GM19351 (cell line): Measurements from ENCODE around the gene BAIAP2L2.
"Not testable (repeated sequence)": the region's sequence is repeated elsewhere in the genome, so short reads cannot be mapped to it uniquely, and the experiment has no call there.

ENCODE experiments used
- ATAC-seq: cut with Tn5 transposase; IDR thresholded peaks from one replicate; pipeline ENCODE4 v1.9.1; 2021; ENCODE audit warnings: mild to moderate bottlenecking, moderate library complexity; ENCODE audit not compliant: unreplicated experiment

The BAIAP2L2 gene

DNA sequence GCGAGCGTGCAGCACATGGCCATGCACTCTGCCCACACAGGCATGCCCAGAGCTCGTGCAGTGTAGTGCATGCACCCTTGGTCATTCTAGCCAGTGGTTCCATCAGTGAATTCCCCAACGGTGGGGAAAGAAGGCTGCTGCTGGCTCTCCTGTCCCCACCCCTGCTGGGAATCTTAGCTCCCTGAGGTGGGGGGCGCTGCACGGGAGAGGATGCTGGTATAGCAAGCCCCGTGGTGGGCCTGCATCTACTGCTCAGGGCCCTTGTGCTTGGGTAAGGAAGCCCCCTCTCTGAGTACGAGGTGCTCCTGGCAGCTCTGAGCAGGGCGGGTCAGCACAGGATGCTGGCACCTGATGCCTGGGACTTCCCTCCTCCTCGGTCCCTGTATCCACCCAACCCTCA lies 18.5 kb upstream of the BAIAP2L2 start:
- ATAC-seq = no peak

DNA sequence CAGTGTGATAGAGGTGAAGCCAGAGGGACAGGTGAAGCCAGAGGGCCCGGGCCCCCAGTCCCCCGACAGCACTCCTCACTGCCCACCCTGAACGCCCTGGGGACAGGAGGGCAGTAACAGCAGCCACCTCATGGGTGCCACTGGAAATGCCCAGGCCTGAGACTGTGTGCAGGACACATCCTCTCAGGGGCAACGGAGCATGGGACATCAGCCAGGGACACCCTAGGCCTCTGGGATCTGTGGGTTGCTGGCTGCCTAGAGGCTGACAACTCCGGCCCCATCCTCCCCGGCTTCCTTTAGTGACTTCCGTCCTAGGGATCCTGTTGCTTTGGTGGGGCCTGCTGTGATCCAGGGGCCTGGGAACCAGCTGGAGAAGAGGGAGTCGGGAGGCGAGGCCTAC lies 17.4 kb upstream of the BAIAP2L2 start:
- no peak for ATAC-seq

DNA sequence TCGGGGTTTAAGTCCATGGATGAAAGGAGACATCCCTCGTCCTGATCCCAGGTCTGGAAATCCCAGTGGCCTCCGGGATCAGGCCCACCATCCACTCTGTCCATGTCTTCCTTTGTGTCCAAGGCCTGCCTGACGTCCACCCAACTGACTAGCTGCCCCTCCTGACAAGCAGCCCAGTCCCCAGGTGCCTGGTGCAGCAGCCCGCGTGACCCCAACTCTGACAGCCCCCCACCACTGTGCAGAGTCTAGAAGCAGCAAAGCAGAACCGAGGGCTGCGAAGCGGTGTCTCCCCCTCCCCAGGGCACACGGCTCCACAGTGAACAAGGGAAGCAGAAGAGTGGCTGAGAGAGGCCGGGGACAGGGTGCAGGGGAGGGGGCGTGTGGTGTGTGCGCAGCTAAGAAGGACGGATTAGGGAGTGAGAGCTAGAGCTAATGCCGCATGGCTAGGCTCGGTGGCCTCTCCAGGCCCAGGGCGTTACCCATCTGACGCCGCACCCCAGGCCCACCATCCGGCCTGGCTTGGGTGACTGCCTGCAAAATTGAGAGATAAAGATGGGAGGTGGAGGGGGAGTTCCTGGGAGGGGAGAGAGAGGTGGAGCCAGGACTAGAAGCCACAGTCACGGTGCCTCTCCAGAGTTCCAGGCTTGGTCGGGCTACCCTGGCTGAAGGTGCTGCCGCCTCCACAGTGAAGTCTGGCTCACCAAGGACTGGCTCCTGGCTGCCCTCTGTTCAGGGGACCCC lies 16.6 kb upstream of the BAIAP2L2 start:
- ATAC-seq = no peak

DNA sequence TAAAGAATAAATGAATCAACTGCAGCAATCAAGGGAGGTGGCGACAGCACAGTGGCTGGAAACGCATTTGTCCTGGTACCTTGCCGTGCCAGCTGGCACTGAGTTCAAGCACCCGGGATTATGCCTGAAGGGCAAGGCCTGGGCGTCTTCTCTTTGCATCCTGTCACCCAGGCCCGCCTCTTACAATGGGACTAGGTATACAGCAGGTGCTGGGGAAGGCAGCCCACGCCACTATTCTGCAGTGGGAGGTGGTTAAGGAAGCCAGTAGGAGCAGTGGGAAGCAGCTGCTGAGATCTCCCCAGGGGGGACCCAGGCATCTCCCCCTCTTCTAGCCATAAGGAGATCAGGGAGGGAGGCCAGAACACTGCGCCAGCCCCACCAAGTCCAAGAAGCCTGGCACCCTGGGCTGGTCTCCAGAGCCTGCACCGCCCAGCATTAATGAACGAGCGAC lies 15.3 kb upstream of the BAIAP2L2 start:
- ATAC-seq = no peak

DNA sequence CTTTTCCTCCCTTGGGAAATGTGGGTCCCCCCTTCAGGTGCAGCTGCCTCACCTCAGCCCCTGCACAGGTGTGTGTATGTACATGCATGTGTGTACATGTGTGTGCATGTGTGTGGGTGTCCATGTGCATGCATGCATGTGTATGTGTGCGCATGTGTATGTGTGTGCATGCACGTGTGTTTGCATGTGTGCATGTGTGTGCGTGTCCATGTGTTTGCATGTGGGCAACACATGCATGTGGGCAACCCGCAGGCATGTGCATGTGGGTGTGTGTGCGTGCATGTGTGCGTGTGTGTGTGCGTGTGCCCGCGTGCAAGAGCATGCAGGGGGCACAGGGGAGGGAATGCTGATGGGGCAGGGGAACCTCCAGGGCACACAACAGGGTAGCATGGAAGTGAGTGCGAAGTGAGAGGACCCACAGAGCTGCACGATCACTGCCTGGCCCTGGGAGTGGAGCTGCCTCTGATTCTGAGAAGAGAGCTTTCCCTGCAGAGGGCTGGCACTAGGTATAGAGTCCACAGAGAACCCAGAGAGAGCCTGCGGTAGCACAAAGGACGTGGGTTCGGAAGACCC lies 14.6 kb upstream of the BAIAP2L2 start:
- ATAC-seq = no peak

DNA sequence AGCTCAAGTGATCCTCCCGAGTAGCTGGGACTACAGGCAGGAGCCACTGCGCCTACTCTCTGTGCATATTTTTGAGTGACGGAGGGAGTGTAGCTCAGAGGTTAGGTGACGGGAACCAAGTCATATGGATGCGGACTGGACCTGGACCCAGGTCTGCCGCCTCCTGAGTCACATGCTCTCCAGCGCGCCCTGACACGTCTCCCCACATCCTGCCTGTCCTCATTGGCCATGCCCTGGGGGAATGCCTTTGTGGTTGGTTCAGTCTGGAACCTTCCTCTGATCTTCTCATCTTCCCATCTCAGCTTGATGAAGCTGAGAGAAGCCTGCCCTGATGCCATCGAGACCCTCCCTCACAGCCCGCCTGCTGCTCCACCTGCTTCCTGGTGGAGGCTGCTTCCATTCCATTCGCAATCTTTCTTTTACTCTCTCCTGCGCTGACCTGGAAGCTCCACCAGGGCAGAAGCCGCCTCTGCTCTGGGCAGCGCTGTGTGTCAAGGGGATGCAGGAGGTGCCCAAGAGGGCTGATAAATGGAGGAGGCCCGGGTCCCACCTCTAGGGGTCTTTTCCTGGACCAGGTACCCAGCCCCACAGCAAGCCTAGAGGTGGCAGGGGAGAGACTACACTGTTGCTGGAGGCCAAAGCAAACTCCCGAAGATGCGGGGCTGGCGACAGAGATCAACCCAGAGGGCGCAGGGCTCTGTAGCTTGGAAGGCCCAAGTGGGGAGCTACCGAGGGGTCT lies 13.9 kb upstream of the BAIAP2L2 start:
- no peak for ATAC-seq

DNA sequence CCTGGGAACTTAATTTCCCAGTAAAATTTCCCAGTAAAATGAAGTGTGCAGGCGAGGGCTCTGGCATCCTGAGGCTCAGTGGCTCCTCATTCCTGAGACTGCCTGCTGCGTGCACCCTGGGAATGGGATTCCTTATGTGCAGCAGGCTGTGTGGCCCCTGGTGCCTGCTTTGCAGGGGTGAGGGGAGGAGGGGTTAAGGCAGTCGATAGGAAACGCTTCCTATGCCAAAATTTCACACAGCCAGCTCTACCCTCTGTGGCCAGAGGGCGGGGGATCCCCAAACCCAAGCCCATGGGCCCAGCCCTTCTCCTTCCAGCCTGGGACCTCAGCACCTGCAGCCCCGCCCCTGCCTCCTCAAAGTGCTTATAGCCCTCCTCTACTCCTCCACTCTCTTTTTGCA lies 12.1 kb upstream of the BAIAP2L2 start:
- ATAC-seq = no peak

DNA sequence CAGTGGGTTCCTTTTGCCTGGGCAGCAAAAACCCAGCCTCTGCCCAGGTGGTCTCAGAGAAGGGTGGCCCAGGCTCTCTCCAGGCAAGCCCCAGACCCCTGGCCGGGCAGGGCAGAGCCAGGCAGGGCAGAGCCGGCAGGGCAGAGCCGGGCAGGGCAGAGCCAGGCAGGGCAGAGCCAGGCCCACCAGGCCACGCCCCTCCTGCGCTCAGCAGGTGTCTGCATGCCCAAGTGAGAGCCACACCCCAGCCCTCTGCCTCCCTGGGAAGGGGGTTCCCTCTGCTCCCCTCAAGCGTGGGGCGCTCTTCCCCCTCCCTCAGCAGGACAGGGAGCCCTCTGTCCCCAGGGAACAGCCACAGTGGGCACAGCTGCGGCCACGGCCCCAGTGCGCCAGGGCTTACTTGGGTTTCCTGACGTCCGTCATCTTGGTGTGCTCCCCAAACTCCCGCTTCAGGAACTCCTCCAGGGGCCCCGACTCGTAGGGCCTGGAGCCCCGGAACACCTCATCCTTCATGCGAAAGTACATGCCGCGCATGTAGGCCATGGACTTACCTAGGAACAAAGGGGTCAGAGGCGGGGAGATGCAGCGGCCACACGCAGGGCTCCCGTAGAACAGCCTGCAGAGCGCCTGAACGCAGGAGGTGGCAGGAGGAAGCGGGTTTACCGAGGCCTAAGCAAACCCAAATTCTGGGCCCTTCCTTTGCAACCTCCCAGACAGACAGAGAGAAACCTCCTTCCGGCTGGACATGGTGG lies 10.1 kb upstream of the BAIAP2L2 start:
- ATAC-seq = no peak

DNA sequence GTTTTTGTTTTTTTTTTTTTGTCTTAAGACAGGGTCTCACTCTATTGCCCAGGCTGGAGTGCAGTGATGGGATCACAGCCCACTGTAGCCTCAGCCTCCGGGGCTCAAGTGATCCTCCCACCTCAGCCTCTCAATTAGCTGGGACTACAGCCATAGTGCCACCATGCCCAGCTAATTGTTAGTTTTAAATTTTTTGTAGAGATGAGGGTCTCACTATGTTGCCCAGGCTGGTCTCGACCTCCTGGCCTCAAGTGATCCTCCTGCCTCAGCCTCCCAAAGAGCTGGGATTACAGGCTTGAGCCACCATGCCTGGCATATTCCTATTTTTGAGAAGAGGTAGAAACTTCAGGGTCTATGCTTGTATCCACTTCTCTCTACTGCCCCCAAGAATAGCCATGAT lies 8.3 kb upstream of the BAIAP2L2 start:
- not testable (repeated sequence) for ATAC-seq

DNA sequence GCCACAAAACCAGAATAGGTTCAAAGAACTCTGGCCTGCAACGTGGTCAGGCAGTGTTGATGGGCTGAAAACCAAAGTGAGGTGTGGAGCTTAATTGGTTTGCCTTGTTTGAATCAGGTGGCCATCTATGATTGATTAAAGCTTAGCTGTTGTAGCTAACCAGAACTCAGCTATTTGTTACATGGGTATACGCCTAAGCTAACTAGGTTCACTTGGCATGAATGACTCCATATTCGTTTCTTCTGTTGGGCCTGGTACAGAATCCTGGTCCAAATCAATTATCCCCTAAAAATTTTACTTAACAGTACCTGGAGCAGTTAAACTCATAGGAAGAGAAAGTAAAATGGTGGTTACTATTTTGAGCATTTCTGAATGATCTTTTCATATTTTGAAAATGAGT lies 7.7 kb upstream of the BAIAP2L2 start:
- ATAC-seq = no peak

DNA sequence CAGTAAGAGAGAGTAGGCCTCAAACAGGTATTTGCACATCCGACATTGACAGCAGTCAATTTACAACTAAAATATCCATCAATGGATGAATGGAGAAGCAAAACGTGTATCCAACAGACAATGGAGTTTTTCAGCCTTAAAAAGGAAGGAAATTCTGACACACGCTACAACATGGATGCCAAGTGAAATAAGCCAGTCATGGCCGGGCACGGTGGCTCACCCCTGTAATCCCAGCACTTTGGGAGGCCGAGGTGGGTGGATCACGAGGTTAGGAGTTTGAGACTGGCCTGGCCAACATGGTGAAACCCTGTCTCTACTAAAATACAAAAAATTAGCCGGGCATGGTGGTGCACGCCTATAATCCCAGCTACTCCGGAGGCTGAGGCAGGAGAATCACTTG lies 7.1 kb upstream of the BAIAP2L2 start:
- ATAC-seq = not testable (repeated sequence)

DNA sequence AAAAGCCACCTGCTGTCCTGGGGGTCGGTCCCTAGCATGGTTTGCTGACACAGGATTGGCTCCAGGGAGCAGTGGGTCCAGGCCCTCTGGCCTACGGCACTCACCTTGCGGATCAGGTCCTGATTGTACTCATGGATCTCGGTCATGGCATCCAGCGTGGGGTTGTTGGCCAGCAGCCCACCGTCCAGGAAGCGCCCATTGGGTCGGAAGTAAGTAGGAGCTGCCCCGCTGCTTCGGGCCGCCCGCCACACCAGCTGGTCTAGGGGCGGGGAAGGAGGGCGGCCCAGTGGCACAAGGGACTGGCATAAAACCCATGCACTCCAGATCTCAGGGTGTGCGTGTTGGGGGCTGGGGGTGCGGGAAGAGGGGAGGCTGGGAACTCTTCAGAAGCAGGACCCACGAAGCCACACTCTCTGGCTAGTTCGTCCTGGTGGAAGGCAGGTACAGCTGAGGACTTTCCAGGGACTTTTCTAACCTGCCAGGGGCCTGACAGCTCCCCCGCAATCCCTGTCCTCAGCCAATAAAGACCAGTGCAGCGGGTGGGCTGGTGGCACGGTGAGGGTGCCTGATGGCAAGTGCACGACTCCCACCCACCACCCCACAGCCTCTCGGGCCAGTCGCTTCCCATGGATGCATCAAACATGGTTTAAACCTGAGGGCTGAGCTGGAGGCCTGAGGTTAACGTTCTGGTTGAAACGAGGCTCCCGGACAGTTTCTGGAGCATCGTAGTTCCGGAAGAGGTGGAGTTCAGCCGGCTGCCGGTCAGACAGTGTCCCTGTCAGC lies 5.1 kb upstream of the BAIAP2L2 start:
- no peak for ATAC-seq

DNA sequence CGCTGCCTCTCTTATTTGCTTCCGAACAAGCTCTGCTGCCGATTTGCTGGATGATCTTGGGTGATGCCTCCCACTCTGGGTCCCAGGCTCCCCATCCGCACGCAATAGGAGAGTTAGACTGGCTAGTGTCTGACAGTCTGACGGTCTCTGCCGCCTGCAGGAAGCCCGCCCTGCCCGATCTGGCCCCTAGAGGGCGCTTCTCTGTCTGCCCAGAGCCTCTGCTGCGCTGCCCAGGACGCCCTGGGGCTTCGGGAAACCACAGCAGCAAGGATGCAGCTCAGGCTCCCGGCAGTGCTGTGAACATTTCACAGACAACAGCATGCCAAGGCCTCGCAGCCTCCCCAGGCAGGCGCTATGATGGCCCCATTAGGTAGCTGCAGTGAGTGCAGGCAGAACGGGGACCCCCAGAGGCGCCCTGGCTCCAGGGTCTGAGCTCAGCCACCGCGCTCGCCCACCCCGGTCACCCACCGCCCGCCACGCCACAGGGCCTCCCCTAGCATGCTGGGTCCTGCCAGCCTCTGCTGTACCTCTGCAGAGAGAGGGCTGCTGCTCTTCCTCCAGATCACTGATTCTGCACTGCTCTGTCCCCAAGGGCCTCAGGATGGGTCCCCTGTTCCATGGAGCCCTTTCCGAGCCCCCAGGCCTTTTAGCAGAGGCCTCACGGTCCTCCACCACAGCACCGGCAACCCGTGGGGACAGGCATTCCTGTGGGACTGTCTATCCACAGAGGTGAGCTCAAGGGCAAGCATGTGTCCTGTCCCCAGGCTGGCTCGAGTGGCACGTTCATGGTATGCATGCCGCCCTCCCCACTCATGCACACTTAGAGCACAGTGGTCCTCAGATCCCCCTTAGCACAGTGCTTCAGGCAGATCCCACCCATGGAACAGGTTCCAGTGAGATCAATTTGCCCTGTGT lies 4.3 kb upstream of the BAIAP2L2 start:
- no peak for ATAC-seq

DNA sequence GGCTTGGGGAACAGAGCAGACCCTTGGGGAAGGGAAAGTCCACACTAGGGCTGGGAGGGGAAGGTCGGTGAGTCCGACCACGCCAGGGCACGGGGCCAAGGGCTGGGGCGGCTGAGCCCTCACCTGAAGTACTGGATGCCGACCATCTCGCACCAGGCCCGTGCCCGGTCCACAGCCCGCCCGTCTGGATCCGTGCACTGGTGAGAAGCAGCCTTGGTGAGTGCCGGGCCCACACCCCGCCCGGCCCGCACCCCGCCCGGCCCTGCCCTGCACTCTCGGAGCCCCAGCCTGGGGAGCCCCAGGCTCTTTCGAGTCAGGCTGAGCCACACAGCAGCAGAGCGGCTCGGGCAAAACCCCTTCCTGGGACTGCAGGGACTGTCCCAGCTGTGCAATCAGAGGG lies 1.9 kb upstream of the BAIAP2L2 start:
- no peak for ATAC-seq

DNA sequence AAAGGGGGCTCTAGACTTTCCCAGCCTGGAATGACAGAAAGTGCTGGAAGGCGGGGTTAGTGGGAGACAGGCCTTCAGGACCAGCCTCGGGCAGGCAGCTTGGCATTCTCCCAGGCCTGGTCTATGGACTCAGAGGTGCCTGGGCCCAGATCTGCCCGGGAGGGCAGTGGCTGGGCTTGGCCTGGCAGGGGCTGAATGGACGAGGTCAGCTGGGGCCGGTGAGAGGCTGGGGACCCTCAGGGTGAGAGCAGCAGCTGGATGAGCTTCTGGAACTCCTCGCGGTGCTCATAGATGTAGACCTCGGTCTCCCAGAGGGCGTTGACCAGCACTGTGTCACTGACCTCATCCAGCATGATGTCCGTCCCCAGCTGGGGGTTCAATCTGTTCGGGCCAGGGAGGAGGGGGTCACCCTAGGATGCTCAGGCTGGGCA lies 1.5 kb upstream of the BAIAP2L2 start:
- ATAC-seq = no peak

DNA sequence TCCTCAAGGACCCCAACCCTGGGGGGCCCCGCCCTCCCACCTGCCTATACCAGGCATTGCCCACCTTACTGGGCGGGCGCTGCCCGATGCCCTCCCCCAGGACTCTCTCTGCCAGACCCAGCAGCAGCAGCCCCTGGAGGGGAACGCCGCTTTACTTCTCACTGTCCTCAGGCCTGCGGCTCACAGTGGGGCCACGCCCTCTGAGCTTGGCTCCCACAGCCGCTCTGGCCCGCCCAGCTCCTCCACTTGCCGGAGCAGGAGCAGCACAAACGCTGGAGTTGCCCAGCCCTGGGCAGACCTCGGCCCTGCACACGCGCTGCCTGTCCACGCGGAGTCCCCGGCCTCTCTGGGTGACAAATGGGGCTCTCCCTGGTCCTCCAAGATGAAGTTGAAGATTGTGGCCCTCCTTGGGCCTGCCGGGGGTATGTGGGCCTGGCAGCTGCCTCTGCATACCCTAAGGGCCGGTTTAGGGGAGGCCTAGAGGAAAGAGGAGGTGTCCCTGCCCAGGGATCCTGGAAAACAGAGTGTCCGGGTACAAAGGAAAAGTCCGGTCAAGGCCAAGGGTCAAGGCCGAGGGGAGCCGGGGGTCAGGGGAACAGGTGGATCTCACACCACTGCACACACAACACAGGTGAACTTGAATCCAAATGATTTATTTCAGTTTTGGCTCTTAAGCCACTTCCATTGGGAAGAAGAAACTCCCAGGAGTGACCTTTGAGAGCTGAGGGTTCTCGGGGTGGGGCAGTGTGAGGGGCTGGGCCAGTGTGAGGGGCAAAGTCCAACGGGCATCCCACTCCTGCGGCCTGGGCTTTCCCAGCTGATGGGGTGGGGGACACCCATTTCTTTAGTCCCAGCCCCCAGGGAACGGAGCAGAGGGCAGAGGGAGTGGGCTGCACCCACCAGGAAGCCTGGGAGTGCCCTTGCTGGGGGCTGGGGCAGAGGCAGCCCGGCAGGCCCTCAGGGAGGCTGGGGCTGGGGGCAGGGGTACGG lies 674 bp upstream of the BAIAP2L2 start:
- no peak for ATAC-seq

DNA sequence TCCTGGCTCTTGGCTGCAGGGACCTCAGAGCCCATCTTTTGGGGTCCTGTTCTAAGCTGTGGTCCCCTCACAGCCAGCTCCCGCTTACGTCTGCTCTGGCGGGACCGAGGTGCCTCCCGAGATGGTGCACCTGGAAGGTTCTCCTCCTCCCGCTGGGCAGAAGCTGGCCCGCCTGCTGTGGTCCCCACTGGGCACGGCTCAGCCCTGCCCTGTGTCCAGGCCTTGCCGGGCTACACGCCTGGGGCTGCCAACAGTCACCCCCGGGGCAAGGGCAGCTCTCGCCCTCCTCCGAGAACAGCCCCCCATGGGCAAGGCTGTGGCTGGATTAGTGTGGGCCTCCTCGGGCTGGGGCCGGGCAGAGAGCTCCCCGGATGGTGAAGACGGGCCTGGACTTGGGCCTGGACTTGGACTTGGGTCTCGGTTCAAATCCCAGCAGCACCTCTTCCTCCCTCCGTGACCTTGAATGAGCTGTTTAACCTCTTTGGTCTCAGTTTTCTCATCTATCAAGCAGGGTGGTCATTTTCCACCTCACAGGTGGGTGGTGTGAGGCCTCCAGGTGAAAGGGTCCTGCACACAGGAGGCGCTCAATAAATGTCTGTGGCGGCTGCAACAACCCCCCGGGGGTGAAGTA lies 998 bp downstream of the BAIAP2L2 start:
- no peak for ATAC-seq
